ENCODE data around the gene PDE9A.

PDE9A gene

DNA sequence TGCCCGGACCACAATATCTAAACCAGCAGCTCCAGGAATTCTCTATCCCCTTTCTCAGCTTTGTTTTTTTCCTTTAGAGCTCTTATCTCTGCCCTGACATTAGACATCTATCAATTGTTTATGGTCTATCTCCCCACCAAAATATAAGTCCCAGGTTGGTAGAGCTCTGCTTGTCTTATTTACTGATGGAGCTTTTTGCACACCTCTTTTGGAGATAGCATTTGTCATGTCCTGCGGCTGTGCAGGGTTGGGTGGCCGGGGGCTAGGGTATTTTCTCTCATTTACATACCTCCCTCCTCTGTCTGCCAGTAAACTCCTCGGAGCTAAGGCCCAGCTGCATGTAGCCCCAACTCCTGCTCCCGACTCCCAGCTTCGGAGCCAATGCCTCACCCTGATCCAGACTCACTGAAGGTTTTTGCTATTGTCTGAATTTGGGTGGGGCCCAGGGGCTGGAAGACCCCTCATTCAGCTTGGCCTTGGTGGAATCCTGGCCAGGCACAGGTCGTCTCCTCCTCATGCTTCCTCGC, 11.1 kb upstream of the PDE9A start:
- DNase-seq (ENCODE audit: low spot score) = no peak

DNA sequence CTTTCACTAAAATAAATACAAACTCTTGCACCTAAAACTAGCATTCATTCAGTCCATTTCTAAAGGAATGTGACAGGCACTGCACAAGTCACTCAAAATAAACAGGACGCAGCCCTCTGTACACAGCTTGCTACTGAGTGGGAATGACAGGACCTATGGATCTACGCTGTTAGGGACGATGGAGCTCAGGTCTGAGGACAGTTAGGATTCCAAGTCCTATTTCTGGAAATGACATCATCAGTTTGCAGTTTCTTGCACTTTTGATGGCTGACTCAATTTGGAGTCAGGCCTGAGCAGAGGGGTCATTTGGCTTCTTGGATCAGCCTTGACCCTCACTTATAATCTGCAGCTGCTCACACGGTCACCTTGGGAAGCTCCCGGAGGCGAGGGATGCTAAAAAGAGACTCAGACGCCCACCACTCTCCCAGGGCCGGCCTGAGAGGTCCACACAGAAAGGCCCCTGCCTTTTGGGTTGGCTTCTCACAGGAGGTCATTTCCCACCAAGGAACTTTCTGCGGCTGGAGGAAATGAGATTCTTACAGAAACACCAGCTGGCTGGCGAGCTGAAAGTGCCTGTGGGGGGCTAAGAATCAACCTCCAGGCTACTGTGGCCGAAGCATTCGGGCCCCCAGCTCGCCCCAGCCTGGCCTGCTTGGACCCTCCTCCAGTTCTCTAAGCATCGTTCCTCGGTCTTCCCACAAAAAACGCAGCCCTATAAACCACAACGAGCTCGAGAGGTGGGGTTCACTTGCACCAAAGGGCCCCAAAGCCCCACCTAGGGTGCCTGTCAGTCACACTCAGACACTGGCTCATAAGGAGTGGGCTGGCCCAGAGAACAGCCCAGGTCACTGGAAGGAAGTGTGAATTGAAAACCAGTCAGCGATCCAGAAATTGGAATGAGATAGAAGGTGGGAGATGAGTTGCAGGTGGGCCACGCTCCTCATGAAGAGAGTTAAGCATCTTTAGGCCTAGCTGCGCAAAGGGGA, 8.9 kb upstream of the PDE9A start:
- DNase-seq (ENCODE audit: low spot score) = no peak

DNA sequence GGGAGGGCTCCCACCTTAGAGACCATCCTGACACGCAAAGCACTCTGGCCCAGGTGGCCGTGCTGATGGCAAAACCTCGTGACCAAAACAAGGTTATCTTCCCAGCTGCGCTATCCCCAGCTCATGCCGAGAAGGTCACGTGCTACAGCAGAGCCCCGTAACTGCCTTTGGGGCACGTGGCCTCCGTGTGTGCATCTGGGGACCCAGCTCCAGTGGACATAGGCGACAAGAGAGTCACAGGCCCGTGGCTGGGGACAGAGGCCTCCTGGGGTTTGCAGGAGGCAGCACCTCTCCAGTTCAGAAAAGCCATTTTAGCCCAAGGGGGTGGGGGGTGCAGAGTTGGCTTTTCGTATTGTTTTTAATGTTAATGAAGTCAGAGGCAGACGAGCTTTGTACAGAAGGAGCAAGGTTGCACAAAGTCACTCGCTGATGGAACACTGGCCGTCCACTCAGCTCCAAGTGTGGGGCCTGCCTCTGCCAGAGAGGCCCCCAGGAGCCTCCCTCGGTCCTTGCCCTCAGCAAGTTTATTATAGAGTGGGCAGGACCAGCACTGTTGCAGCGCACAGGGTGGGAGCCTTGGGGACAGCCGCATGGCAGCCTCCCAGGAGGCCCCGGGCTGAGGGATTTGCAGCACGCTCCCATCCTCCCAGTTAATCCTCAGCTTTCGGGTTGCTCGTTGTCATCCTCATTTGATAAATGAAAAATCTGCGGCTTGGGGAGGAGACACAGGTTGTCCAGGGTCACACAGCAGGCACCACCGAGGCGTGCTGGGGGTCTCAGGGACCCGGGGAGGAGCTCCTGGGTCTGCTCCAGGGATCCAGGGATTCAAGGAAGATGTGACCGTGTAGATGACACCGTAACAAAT, 8.0 kb upstream of the PDE9A start:
- DNase-seq (ENCODE audit: low spot score) = no peak

DNA sequence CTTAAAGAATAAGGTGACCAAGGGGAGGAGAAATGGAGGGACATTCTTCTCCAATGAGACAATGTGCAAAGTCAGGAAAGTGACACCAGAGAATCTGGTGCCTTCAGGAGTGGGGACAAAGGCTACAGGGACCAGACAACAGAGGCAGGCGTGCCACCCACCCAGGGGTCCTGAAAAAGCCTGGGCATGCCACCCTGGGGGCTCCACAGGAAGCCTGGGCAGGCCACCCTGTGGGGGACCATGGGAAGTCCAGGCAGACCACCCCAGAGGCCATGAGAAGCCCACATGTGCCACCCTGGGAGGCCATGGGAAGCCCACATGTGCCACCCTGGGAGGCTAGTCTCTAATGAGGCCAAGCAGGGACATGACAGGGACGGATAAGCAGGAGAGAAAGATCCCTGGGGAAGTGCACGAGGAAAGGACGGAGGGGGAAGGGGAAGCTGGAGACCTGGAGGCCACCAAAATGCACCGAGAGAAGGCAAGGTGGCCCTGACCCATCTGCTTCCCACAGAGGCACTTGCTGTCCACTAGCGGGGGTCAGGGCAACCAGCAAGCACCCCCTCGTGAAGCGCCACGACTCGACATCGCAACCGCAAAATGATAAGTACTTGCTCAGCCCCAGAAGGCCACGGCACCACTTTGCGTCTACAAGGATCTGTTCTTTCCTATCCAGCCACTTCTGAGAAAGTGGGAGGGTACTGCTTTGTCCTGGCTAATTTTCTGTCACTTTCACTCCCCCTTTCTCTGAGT, 7.2 kb upstream of the PDE9A start:
- DNase-seq (ENCODE audit: low spot score) = no peak

DNA sequence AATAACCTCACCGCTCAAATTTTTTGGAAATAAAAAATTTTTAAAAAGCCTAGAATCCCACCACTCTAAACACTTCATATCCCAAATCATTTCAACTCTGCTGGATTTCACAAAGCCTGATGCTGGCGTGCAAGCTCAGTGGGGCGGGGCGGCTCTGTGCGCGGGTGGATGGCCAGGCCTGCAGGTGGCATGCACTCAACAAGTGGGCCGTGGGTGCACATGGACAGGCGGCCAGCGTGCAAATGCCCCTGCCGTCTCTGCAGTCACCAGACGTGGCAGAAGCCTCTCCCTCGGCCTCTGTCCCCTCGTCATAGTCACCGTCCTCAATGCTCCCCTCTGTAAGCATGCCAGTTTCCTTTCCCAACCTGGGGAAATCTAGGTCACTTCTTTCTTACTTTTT, 6.6 kb upstream of the PDE9A start:
- DNase-seq (ENCODE audit: low spot score) = no peak

DNA sequence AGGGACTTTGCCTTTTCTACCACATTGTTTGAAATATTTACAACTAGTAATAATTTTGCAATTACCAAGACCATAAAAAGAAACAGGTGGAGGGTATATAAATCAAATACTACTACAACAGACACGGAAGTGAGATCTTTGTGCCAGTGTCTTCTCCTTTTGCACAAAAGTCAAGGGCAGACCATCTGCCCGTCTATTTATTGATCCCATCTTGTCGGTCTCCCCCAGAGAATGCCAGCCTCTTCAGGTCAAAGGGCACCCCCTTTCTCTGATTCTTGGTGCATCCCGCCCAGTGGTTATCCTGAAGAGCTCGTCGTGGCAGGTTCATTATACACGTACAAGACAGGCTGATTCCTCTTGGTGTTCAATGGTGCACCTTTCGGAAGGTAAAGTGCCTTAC, 4.8 kb upstream of the PDE9A start:
- DNase-seq (ENCODE audit: low spot score) = no peak

DNA sequence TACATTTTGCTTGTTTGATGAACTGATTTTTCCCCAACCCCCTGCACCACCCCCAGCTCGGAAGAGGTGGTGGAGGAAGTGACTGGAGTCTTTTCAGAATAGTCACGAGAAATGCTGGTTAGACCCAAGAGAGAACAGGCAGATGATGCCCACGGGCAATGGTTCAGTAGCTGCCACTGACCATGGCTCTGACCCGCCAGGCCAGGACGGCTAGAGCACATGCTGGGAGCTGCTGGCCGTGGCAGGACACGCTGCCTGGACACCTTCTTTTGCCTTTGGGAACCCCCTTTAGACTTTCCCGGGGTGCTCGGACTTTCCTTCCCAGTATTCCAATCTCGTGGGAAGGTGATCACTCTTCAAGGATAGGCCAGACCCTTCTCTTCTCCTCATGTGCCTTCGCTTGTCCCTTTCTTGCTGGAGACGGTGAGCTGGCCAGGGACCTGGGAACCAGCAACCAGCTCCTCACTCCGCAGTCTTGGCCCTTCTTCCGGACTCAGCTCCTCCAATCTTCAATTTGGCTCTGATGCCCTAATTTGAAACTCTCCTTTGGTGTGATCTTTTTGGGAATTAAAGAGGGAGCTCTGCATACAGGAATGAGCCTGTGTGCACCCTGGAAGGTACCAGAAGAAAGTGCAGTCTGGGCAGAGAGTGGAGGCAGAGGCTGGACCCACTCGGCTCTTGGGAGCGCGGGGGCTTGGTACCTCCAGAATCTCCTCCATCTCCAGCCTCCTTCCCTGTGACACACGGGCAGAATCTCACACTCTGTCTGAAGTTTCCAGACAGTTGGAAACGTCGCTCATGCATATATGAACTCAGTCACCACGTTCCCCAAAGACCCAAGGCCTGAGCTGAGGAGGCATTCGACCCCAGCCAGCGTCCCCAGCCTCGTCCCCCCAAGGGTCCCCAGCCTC, 4.0 kb upstream of the PDE9A start:
- no peak for DNase-seq (ENCODE audit: low spot score)

DNA sequence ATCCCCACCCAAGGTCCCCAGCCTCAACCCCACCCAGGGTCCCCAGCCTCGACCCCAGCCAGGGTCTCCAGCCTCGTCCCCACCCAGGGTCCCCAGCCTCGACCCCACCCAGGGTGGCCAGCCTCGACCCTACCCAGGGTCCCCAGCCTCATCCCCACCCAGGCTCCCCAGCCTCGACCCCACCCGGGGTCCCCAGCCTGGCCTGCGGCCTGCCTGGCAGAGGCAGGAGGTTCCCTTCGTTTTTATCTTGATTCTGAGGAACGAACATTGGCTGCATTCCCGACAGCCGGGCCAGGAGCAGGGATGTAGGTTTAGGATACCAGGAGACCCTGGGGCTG, 3.4 kb upstream of the PDE9A start:
- DNase-seq (ENCODE audit: low spot score) = no peak

DNA sequence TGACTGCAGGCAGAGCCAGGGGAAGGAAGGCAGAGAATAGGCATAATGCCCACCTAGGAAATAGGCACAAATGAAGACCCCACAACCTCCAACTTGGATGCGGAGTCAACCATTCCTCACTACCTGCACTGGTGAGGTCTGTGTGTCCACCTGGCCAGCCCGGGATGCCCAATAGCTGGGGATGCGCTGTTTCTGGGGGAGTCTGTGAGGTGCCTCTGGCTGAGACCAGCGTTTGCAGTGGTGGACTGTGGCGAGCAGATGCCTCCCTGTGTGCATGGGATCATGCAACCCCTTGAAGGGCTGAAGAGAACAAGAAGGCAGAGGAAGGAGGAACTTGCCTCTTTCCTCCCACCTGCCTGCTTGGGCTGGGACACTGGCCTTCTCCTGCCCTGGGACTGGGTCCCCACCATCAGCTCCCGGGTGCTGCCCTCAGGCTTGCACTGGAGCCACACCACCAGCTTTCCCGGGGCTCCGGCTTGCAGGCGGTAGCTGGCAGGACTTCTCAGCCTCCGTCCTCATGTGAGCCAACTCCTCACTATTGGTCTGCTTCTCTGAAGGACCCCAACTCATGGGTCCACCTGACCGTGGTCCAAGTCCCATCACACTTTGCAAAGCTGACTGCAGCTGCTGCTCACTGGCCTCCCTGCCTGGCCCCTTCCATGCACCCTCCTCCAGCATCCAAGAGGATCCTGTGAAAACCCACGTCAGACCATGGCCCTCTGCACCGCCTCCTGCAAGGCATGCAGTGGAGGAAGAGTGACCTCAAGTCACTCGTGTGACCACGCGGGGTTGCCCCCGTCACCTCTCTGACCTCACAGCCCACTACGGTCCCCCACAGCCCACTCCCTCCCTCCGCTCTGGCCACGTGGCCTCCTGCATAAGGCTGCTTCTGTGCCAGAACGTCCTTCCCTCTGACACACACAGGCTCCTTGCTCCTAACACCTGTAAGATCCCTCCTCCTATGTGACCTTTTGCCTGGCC, 2.7 kb upstream of the PDE9A start:
- DNase-seq (ENCODE audit: low spot score) = no peak

DNA sequence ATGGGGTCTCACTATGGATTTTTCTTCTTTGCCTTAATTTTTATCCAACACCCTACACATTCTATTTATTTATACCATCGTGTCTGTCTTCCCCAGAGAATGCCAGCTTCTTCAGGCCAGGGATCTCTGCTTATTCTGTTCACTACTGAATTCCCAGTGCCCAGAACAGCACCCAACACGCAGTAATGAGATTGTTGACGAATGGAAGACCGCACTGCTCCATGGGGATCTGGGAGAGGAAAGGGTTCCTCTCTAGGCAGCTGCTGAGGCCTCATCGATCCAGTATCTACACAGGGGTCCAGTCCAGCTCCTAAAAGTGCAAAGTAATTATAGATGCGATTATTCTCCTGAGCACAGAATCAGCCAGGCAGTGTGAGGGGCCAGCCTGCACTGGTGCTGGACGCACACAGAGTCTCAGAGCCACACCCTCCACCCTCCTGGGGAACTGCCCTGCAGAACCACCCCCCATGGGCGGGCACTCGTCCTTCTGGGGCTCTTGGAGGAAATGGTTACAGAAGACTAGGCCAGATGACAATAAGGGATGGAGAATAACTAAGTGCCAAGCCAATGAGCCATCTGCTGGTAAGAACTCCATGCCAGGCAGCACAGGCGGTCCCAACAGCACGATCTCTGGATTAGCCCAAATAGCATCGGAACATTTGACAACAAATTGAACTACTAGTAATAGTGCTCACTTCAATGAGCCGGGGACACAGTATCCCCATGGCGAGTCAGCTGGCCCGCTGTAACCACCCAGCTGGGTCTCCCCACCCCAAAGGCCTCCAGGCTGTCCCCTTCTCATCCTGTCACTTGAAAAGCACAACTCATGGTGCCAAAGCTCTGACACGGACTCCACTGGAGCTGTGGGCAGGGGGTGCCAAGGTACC, 1.7 kb upstream of the PDE9A start:
- no peak for DNase-seq (ENCODE audit: low spot score)

DNA sequence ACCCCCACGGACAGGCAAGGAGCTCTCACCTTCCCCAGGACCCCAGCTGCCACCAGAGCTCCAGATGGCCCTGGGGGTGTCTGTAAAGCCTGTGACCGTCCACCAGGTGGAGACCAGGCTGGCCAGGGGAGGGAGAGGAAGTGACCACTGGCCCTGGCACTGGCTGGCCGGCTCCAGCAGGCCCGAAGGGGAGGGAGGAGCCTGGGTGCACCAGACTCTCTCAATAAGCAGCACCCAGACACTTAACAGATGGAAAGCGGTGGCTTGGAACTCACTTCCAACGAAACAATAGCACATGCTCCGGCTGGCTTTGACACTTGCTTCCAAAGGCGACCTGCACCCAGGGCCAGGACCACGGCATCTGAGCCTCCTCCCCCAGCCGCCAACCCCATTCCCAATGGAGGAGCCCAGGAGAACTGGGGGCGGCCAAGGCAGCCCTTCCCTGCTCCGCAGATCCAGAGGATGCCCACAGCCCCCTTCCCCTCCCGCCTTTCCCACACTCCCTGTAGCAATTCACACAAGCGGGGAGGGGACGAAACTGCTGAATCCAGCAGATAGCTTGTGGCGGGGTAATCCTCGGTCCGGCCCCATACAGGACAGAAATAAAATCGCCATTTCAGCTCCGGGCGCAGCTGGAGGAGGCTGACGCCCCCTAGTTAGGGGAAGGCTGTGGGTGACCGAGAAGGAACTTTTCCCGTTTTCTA, 742 bp upstream of the PDE9A start:
- DNase-seq (ENCODE audit: low spot score) = peak; percentile 47

DNA sequence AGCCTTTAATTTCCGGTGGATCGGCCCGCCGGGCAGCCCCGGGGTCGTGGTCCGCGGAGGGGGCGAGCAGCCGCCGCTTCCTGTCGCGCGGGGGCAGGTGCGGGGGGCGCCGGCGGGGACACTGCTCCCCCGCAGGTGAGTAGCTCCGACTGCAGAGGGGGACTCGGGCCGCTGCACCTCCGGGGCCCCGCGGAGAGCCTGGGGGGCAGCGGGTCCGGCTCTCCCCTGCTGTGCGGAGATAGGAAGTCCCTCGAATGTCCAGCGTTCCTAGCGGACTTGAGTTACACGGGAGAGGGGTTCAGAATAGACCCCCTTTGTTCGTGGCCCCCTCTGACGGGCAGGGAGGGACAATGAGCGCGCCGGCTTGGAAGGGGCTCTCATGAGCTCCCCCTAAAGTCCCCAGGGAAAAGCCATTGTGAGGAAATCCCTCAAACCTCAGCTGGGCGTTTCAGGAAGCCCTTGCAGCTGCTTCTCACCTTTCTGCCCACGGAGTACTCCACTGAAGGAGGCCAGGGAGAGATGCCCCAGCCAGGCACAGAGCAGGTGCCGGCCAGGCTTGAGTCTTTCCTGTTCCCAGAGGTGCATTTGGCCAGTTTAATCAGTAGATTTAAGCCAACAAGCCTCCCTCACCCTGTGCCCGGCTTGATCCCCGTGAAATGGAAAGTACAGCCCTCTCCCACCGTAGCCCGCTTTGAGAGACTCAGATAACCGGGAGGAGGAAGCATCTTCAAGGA, 925 bp downstream of the PDE9A start:
- no peak for DNase-seq (ENCODE audit: low spot score)

DNA sequence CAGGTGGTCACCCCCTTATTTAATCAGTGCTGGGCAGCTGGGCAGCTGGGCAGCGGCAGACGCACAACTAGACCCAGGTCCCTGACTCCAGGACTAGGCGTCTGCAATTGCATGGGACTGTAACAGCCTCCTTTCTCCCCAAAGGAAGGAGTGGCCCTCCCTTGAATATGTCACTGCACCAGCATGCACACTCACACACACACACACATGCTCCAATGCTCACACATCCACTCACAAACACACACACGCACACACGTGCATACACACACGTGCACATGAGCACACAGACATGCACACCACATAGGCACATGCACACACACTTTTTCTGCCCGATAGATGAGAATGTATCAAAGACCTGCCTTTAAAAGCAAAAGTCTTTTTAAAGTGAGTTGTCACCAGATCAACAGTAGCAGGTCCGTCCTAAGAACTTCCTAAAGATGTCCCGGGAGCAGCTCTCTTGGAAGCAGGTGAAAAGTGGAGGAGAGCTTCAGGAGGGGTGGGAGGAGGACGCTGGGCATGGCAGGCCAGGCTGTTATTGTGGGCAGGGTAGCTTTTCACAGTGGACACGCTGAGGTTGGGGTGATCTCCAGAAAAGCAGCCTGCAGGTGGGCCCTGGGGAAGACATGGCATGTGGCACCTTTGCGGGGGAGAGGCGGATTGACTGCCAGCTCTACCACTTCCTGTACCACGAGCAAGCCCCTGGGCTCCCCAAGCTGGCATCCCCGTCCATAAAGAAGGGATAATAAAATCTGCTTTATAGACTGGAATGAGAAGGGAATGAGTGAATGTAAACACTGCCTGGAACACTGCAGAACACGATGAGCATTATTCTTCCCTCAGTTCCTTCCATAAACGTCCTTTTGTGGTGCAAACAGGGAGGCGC, 1.7 kb downstream of the PDE9A start:
- DNase-seq (ENCODE audit: low spot score) = no peak

DNA sequence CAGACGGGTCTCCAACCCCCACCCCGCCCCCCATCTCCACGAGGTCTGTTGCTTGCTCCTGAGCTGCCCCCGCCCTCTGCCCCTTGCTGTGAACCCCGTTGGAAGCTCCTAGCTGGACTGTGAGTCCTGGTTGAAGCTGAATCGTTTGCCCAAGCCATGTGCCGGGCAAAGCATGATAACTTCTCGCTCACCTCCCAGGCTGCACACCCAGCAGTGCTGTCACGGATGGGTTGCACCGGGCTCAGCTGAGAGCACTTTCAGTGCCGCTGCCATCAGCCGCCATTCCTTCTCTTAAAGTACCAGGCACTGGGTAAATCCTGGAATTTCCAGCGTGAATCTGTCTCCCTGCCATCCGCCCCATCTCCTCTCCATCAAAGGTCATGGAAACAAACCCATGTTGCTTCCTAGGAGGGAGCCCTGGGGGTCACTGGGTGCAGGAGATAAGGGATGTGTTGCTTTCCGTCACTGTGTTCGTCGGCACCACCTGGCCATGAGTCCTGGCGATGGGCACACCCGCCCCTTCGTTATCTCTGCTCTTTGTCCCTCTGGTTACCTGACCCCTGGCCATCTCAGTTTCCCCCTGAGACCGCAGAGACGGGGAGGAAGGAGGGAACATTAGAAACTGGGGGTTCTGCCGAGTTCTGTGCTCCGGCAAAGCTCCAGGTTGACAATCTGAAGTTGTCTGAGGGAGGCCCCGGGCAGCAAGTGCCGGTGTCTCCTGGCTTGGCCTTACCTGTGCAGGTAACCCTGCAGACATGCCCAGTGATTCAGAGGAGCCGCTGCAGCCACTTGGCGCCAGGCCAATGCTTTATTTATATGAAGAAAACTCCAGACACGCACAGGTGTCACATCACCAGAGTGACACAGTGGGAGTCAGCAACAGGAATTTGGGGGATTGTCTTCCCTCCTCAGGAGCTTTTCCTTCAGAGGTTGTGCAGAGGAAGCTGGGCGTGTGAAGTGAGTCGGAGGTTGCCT, 2.7 kb downstream of the PDE9A start:
- no peak for DNase-seq (ENCODE audit: low spot score)

DNA sequence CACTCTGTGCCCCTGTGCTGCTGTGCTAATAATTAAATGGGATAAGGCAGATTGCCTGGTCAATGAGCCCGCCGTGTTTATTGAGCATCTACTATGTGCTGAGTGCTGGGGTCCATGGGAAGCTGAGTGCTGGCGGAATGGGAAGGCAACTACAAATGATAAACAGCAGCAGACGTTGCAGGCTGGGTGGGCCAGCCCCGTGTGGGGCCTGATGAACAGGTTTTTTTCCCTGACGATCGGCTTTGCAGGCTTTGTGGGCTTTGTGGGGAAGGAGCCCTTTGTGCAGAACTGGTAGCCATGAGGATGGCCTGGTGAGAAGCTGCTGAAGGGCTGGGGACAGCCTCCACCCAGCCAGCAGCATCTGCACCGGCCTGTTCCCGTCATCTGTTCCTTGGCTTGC, 3.5 kb downstream of the PDE9A start:
- no peak for DNase-seq (ENCODE audit: low spot score)

Data from COLO829 (cell line).